ENCODE results near the gene FOXRED1.
"Not testable (repeated sequence)": the region's sequence is repeated elsewhere in the genome, so short reads cannot be mapped to it uniquely, and the experiment has no call there.

FOXRED1 gene

GRCh38 chr11:126255507-126255906, 13.4 kb upstream of the FOXRED1 start:
- H3K4me3 ChIP-seq; H3K27me3 ChIP-seq (ENCODE audit: low read depth); H3K4me1 ChIP-seq; in situ Hi-C loops (cut with MboI; ENCODE audit: low sequenced_read_pairs); H3K9me3 ChIP-seq; DNase-seq (ENCODE audit: low spot score in 2 of 2): not testable (repeated sequence)
- peaks cover 20% of the 10 kb centered on the region for H3K36me3 ChIP-seq (replicated peaks)

- Histone ChIP-seq H3K4me1 (no peaks in the 10 kb centered on the region), H3K27me3 (ENCODE audit: low read depth) (no peaks in the 10 kb centered on the region), H3K36me3 (replicated peaks) (peaks cover 20% of the 10 kb centered on the region), H3K4me3 (no peak overlapping the region), H3K9me3 (no peaks in the 10 kb centered on the region)
- in situ Hi-C loops (cut with MboI; ENCODE audit: low sequenced_read_pairs): no loop called here
- DNase-seq (ENCODE audit: low spot score in 2 of 2): no peak
Measured at GRCh38 chr11:126256216-126256615, 12.7 kb upstream of the FOXRED1 start.

GRCh38 chr11:126257144-126257543, 11.8 kb upstream of the FOXRED1 start:
- in situ Hi-C loops (cut with MboI; ENCODE audit: low sequenced_read_pairs): no loop called here

GRCh38 chr11:126257764-126258163, 11.2 kb upstream of the FOXRED1 start:
- Histone ChIP-seq H3K4me1 (no peaks in the 10 kb centered on the region), H3K27me3 (ENCODE audit: low read depth) (no peaks in the 10 kb centered on the region), H3K9me3 (no peaks in the 10 kb centered on the region), H3K36me3 (replicated peaks) (peaks cover 34% of the 10 kb centered on the region), H3K4me3 (no peak overlapping the region)
- in situ Hi-C loops (cut with MboI; ENCODE audit: low sequenced_read_pairs): no loop called here
- no peak for DNase-seq (ENCODE audit: low spot score in 2 of 2)

More at GRCh38 chr11:126257144-126257543, 11.8 kb upstream of the FOXRED1 start:
- no peaks in the 10 kb centered on the region for H3K9me3 ChIP-seq
- peaks cover 28% of the 10 kb centered on the region for H3K36me3 ChIP-seq (replicated peaks)
- no peak overlapping the region for H3K4me3 ChIP-seq
- no peaks in the 10 kb centered on the region for H3K27me3 ChIP-seq (ENCODE audit: low read depth)
- no peaks in the 10 kb centered on the region for H3K4me1 ChIP-seq
- DNase-seq (ENCODE audit: low spot score in 2 of 2): no peak

- H3K4me3 ChIP-seq: no peak overlapping the region
- DNase-seq (ENCODE audit: low spot score in 2 of 2): no peak
- in situ Hi-C loops (cut with MboI; ENCODE audit: low sequenced_read_pairs): no loop called here
- H3K4me1 ChIP-seq: no peaks in the 10 kb centered on the region
- no peaks in the 10 kb centered on the region for H3K9me3 ChIP-seq
- H3K36me3 ChIP-seq (replicated peaks): peaks cover 69% of the 10 kb centered on the region
- no peaks in the 10 kb centered on the region for H3K27me3 ChIP-seq (ENCODE audit: low read depth)
Measured at GRCh38 chr11:126262216-126262615, 6.7 kb upstream of the FOXRED1 start.

- H3K27me3 ChIP-seq (ENCODE audit: low read depth): no peaks in the 10 kb centered on the region
- no peak for DNase-seq (ENCODE audit: low spot score in 2 of 2)
- peaks cover 72% of the 10 kb centered on the region for H3K36me3 ChIP-seq (replicated peaks)
- in situ Hi-C loops (cut with MboI; ENCODE audit: low sequenced_read_pairs): no loop called here
- H3K4me1 ChIP-seq: peaks cover 5% of the 10 kb centered on the region; the same call in 1 of the 2 replicates
- H3K9me3 ChIP-seq: no peaks in the 10 kb centered on the region
- no peak overlapping the region for H3K4me3 ChIP-seq
Measured at GRCh38 chr11:126263489-126263888, 5.5 kb upstream of the FOXRED1 start.

- in situ Hi-C loops (cut with MboI; ENCODE audit: low sequenced_read_pairs): no loop called here
Measured at GRCh38 chr11:126265811-126266210, 3.1 kb upstream of the FOXRED1 start.

GRCh38 chr11:126267650-126268049, 1.3 kb upstream of the FOXRED1 start:
- peak overlapping the region; percentile 99 for H3K4me3 ChIP-seq
- no peaks in the 10 kb centered on the region for H3K9me3 ChIP-seq
- peaks cover 14% of the 10 kb centered on the region for H3K4me1 ChIP-seq
- in situ Hi-C loops (cut with MboI; ENCODE audit: low sequenced_read_pairs): no loop called here
- H3K36me3 ChIP-seq (replicated peaks): peaks cover 53% of the 10 kb centered on the region
- H3K27me3 ChIP-seq (ENCODE audit: low read depth): no peaks in the 10 kb centered on the region
- no peak for DNase-seq (ENCODE audit: low spot score in 2 of 2)

More at GRCh38 chr11:126265811-126266210, 3.1 kb upstream of the FOXRED1 start:
- H3K4me1 ChIP-seq: peaks cover 14% of the 10 kb centered on the region
- no peak overlapping the region for H3K4me3 ChIP-seq
- no peaks in the 10 kb centered on the region for H3K27me3 ChIP-seq (ENCODE audit: low read depth)
- no peak for DNase-seq (ENCODE audit: low spot score in 2 of 2)
- H3K9me3 ChIP-seq: no peaks in the 10 kb centered on the region
- peaks cover 66% of the 10 kb centered on the region for H3K36me3 ChIP-seq (replicated peaks)

- Histone ChIP-seq H3K27me3 (ENCODE audit: low read depth) (no peaks in the 10 kb centered on the region), H3K4me1 (peaks cover 14% of the 10 kb centered on the region), H3K36me3 (replicated peaks) (peaks cover 53% of the 10 kb centered on the region), H3K4me3 (peak overlapping the region; percentile 99), H3K9me3 (no peaks in the 10 kb centered on the region)
- DNase-seq (ENCODE audit: low spot score in 2 of 2): no peak
- in situ Hi-C loops (cut with MboI; ENCODE audit: low sequenced_read_pairs): no loop called here
Measured at GRCh38 chr11:126268361-126268707, 620 bp upstream of the FOXRED1 start.

GRCh38 chr11:126277322-126277721, 8.4 kb downstream of the FOXRED1 start:
- Histone ChIP-seq H3K4me1 (peaks cover 6% of the 10 kb centered on the region), H3K9me3 (no peaks in the 10 kb centered on the region), H3K36me3 (replicated peaks) (peaks cover 39% of the 10 kb centered on the region), H3K4me3 (no peak overlapping the region), H3K27me3 (ENCODE audit: low read depth) (no peaks in the 10 kb centered on the region)
- in situ Hi-C loops (cut with MboI; ENCODE audit: low sequenced_read_pairs): no loop called here
- DNase-seq (ENCODE audit: low spot score in 2 of 2): no peak

- H3K36me3 ChIP-seq (replicated peaks): peaks cover 35% of the 10 kb centered on the region
- no peak overlapping the region for H3K4me3 ChIP-seq
- no peak for DNase-seq (ENCODE audit: low spot score in 2 of 2)
- in situ Hi-C loops (cut with MboI; ENCODE audit: low sequenced_read_pairs): no loop called here
- H3K4me1 ChIP-seq: peaks cover 9% of the 10 kb centered on the region
- no peaks in the 10 kb centered on the region for H3K27me3 ChIP-seq (ENCODE audit: low read depth)
- no peaks in the 10 kb centered on the region for H3K9me3 ChIP-seq
Measured at GRCh38 chr11:126277780-126278179, 8.8 kb downstream of the FOXRED1 start.

- in situ Hi-C loops (cut with MboI; ENCODE audit: low sequenced_read_pairs): no loop called here
- no peak for DNase-seq (ENCODE audit: low spot score in 2 of 2)
Measured at GRCh38 chr11:126279191-126279590, 10.2 kb downstream of the FOXRED1 start.

GRCh38 chr11:126280595-126280994, 11.6 kb downstream of the FOXRED1 start:
- in situ Hi-C loops (cut with MboI; ENCODE audit: low sequenced_read_pairs): no loop called here
- H3K4me1 ChIP-seq: peaks cover 24% of the 10 kb centered on the region

More at GRCh38 chr11:126279191-126279590, 10.2 kb downstream of the FOXRED1 start:
- peaks cover 21% of the 10 kb centered on the region for H3K36me3 ChIP-seq (replicated peaks)
- H3K4me3 ChIP-seq: no peak overlapping the region
- H3K9me3 ChIP-seq: no peaks in the 10 kb centered on the region
- peaks cover 18% of the 10 kb centered on the region for H3K4me1 ChIP-seq
- no peaks in the 10 kb centered on the region for H3K27me3 ChIP-seq (ENCODE audit: low read depth)

GRCh38 chr11:126281245-126281644, 12.3 kb downstream of the FOXRED1 start:
- Histone ChIP-seq H3K9me3 (no peaks in the 10 kb centered on the region), H3K4me1 (peaks cover 26% of the 10 kb centered on the region), H3K4me3 (no peak overlapping the region), H3K27me3 (ENCODE audit: low read depth) (no peaks in the 10 kb centered on the region), H3K36me3 (replicated peaks) (peaks cover 11% of the 10 kb centered on the region)
- DNase-seq (ENCODE audit: low spot score in 2 of 2): no peak
- in situ Hi-C loops (cut with MboI; ENCODE audit: low sequenced_read_pairs): no loop called here

More at GRCh38 chr11:126280595-126280994, 11.6 kb downstream of the FOXRED1 start:
- no peak for DNase-seq (ENCODE audit: low spot score in 2 of 2)
- no peaks in the 10 kb centered on the region for H3K9me3 ChIP-seq
- H3K36me3 ChIP-seq (replicated peaks): peaks cover 12% of the 10 kb centered on the region
- H3K4me3 ChIP-seq: no peak overlapping the region
- no peaks in the 10 kb centered on the region for H3K27me3 ChIP-seq (ENCODE audit: low read depth)

- no peak for DNase-seq (ENCODE audit: low spot score in 2 of 2)
- Histone ChIP-seq H3K27me3 (ENCODE audit: low read depth) (no peaks in the 10 kb centered on the region), H3K9me3 (no peaks in the 10 kb centered on the region), H3K36me3 (replicated peaks) (peaks cover 11% of the 10 kb centered on the region), H3K4me1 (peaks cover 28% of the 10 kb centered on the region), H3K4me3 (no peak overlapping the region; the same call in 1 of the 2 replicates)
- in situ Hi-C loops (cut with MboI; ENCODE audit: low sequenced_read_pairs): no loop called here
Measured at GRCh38 chr11:126281666-126282175, 12.8 kb downstream of the FOXRED1 start.

Data from HAP-1 (cell line).